ENCODE results near the gene PIK3C2G.

The PIK3C2G gene

DNA sequence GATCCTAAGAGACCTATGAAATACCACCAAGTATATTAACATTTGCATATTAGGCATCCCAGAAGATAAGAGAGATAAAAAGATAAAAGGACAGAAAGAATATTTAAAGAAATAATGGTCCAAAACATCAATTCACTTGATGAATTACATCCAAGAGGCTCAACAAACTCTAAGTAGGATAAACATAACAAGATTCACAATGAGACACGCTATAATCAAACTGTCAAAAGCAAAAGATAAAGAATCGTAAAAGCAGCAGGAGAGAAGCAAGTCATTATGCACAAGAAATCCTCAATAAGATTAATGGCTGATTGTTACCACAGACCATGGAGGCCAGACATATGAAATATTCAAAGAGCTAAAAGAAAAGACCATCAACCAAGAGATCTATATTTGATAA lies 396.9 kb downstream of the PIK3C2G start:
- H3K4me3 ChIP-seq (replicated peaks; ENCODE audit: low read depth, low read length) = no peak overlapping the region
- DNase-seq (ENCODE audit: extremely low read depth, insufficient read length) = no peak
- no peak for TF ChIP-seq CTCF (IDR thresholded peaks at IDR 0.05; ENCODE audit: insufficient read depth, low read length, poor library complexity, severe bottlenecking)
- H3K27me3 ChIP-seq (replicated peaks; ENCODE audit: control insufficient read depth, insufficient read depth, low read length) = no peaks in the 10 kb centered on the region
- no peaks in the 10 kb centered on the region for H3K36me3 ChIP-seq (ENCODE audit: control insufficient read depth, insufficient read depth, low read length)

DNA sequence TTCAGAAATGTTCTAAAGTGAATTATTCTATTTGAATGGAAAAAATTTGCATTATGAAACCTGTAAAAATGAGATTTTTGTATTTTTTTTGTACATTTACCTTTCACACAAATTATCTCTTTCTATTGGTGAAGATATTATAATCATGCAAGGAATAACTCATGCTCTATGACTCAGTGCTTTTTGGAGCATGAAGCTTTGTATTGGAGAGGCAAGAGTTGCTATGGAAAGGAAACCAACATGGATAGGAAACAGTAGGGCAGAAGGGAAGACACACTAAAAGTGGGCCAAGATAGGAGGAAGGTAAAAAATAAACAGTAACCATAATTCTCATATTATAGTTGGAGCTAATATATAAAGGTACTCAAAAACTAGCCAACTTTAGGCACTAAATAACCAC lies 397.5 kb downstream of the PIK3C2G start:
- DNase-seq (ENCODE audit: extremely low read depth, insufficient read length) = no peak
- Histone ChIP-seq H3K4me3 (replicated peaks; ENCODE audit: low read depth, low read length) (no peak overlapping the region), H3K36me3 (ENCODE audit: control insufficient read depth, insufficient read depth, low read length) (no peaks in the 10 kb centered on the region), H3K27me3 (replicated peaks; ENCODE audit: control insufficient read depth, insufficient read depth, low read length) (no peaks in the 10 kb centered on the region)
- TF ChIP-seq CTCF (IDR thresholded peaks at IDR 0.05; ENCODE audit: insufficient read depth, low read length, poor library complexity, severe bottlenecking) = no peak

GRCh38 chr12:18676141-18676540 lies 414.8 kb downstream of the PIK3C2G start:
- DNase-seq (ENCODE audit: extremely low read depth, insufficient read length) = no peak
- no peaks in the 10 kb centered on the region for H3K27me3 ChIP-seq (replicated peaks; ENCODE audit: control insufficient read depth, insufficient read depth, low read length)
- TF ChIP-seq CTCF (IDR thresholded peaks at IDR 0.05; ENCODE audit: insufficient read depth, low read length, poor library complexity, severe bottlenecking) = no peak
- H3K36me3 ChIP-seq (ENCODE audit: control insufficient read depth, insufficient read depth, low read length) = no peaks in the 10 kb centered on the region
- H3K4me3 ChIP-seq (replicated peaks; ENCODE audit: low read depth, low read length) = no peak overlapping the region

- Histone ChIP-seq H3K27me3 (replicated peaks; ENCODE audit: control insufficient read depth, insufficient read depth, low read length) (no peaks in the 10 kb centered on the region), H3K36me3 (ENCODE audit: control insufficient read depth, insufficient read depth, low read length) (no peaks in the 10 kb centered on the region), H3K4me3 (replicated peaks; ENCODE audit: low read depth, low read length) (no peak overlapping the region)
- DNase-seq (ENCODE audit: extremely low read depth, insufficient read length) = no peak
- TF ChIP-seq CTCF (IDR thresholded peaks at IDR 0.05; ENCODE audit: insufficient read depth, low read length, poor library complexity, severe bottlenecking) = no peak
These were observed 415.8 kb downstream of the PIK3C2G start for GRCh38 chr12:18676996-18677588.

DNA sequence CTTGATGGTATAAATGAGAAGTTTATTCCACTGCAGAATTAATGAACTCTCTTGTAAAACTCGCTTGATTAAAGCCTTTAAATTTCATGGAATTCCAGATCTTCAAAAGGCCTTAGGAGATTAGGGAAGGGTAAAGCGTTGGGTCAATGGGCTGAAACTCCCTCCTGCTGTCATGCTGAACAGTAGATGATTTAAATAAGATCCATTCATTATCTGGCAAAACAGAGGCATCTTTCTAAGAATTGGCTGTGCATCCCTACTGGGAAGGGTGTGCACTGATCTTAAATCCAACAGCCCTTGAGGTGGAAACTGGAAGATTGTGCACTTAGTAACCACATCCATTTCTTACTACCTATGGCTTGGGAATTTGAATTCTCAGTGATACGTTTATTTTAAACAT lies 420.5 kb downstream of the PIK3C2G start:
- no peak for DNase-seq (ENCODE audit: extremely low read depth, insufficient read length)
- no peak for TF ChIP-seq CTCF (IDR thresholded peaks at IDR 0.05; ENCODE audit: insufficient read depth, low read length, poor library complexity, severe bottlenecking)
- Histone ChIP-seq H3K27me3 (replicated peaks; ENCODE audit: control insufficient read depth, insufficient read depth, low read length) (no peaks in the 10 kb centered on the region), H3K4me3 (replicated peaks; ENCODE audit: low read depth, low read length) (no peak overlapping the region), H3K36me3 (ENCODE audit: control insufficient read depth, insufficient read depth, low read length) (no peaks in the 10 kb centered on the region)

Measured in GM06990 (cell line).